ENCODE results near the gene SLC22A23. TPM values are rescaled to one million over a fixed set of nuclear protein-coding genes. Genes with fewer than 3 reads are reported as not detected.

Gene SLC22A23
- polyA plus RNA-seq, 1 donor, result 2.4 TPM

DNA sequence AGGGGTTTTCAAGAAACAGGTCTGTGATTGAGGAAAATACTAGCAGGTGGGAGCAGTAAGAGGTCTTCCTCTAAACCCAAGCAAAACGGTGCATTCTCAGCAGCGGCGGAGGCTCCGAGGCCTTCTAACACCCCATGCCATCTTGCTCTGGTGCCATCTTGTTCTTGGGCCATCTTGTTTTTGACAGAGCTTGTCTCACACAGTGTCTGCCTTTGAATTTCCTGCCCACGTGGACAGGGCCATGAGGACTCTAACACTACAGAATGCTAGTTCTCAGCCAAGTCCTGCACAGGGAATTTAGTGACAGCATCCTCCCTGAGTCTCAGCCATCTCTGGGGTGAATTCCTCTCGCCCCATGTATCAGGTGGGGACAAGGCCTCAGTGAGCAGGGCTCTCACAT lies 121.7 kb downstream of the SLC22A23 start:
- no peak for DNase-seq (ENCODE audit: low read depth)

DNA sequence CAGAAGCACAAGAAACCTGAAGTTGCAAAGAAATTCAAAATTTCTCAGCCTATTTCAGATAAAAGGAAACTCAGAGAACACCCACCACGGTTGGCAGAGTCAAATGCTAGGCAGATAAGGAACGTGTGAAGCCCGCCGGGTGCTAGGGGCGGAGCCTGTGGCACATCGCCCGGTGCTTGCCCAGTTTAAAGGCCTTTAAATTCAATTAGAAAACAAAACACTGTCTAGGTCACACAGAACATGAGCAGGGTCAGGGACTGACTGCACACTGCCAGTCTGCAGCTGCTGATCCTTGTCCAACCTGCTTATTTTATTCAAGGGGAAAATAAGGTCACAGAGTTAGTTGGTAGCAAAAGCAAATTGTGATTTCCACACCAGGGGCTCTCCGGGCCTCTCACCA lies 122.3 kb downstream of the SLC22A23 start:
- no peak for DNase-seq (ENCODE audit: low read depth)

DNA sequence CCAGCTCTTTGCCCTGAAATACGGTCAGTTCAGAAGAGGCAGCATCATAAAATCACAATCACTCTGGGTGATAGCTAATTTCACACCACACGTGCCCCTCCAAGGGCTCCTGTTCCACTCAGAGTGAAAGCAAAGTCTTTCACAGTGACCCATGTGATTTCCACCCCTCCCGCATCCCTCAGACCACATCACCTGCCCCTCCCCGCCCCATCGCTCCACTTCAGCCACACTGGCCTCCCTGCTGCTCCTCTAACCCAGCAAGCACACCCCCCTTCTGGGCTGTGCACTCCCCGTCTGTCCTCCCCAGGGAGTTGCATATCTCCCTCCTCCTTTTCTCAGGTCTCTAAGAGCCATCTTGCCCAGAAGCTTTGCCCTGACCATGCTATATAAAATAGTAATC lies 123.6 kb downstream of the SLC22A23 start:
- DNase-seq (ENCODE audit: low read depth), result no peak

DNA sequence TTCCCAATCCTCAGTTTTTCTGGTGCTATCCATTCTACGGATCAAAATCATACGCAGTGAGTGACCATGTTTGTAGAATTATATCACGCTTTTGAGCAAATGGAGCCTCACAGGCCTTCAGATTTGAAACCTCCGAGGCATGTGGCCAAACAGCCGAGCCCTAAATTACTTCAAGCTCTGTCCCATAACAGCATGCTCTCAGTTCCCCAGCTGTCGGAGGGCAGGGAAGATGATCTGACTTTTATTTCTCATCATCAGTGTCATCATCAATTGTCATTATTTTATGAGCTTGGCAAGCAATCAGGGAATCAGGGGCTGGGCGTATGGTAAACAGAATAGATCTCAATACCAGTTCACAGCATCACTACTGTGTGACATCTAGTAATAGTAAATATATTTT lies 124.9 kb downstream of the SLC22A23 start:
- no peak for DNase-seq (ENCODE audit: low read depth)

DNA sequence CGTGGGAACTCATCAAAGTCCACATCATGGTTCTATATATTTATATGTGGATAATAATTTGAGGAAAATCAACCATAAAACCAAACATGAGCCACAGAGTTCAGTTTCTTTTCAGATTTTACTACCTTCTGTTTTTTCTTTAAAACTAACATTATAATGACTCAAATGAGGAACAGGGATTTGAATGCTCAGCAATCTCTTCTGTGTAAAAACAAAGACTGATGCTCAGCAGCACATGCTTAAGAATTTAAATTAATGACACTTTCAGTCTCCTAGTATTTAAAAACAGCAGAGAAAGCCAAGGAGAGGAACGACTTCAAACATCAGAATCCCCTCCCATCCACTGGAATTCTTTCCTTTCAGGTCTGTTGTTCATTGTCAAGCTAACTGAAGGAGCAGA lies 125.4 kb downstream of the SLC22A23 start:
- no peak for DNase-seq (ENCODE audit: low read depth)

GRCh38 chr6:3330199-3330598 lies 126.7 kb downstream of the SLC22A23 start:
- no peak for DNase-seq (ENCODE audit: low read depth)

DNA sequence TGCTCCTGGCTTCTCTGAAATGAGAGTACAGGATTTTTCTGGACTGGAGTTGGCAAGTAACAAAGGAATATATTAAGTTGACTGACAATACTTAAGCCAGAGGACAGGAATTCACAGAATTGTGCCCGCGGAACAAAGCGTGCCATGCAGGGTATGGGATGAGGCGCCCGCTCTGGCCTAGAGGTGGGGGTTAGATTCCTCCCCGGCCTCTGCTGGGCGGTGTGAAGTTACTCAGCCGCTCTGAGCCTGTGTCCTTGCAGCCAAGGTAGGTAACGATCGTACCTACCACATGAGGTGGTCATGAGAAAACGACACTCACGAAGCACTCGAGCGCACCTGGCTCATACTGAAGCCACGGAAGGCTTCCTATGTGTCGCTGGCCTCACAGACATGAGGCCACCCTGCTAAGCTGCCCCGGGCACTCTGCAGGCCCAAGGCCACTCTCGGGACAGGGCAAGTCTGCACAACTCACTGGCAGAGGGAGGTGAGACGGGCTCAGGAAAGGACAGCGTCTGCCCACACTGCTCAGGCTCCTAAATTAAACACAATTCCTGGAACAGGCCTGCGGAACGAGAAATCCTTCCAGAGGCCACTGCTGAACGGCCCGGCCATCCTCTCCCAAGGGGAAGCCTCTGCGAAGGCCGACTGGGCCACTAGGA lies 127.3 kb downstream of the SLC22A23 start:
- no peak for DNase-seq (ENCODE audit: low read depth)

- DNase-seq (ENCODE audit: low read depth), result no peak
These were observed 128.1 kb downstream of the SLC22A23 start for GRCh38 chr6:3328796-3329195.

DNA sequence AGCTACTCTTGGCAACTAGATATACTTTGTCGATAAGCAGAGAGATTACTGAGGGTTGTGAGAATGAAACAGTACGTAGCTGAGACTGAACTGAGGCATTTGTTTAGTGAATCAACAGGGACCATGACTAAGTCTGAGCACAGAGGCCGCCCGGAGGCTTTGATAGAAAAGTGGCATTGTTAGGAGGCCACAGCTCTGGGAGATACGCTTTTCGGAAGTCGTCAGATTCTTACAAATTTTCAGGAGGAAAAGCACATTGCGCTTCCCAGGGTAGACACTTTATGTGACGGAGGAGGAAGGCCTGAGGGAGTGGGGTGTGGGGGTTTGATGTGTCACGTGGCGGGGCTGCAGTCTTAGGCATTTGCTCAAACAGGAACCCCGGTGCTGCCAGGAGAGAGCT lies 128.7 kb downstream of the SLC22A23 start:
- DNase-seq (ENCODE audit: low read depth), result no peak

- DNase-seq (ENCODE audit: low read depth), result no peak
These were observed 129.4 kb downstream of the SLC22A23 start for GRCh38 chr6:3327403-3327802.

DNA sequence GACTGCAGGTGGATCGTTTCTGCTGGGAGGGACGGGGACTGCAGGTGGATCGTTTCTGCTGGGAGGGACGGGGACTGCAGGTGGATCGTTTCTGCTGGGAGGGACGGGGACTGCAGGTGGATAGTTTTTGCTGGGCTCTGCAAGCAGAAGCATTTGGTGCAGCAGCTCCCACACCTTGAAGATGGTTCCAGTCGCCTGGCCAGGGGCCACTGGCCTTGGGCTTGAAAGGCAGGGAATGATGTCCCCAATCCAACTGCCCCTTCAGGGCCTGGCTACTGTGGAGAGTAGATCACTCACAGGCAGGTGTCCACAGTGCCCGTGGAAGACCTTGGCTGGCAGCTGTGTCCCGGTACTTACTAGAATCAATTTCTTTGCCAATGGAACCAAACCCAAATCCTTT lies 129.9 kb downstream of the SLC22A23 start:
- no peak for DNase-seq (ENCODE audit: low read depth)

GRCh38 chr6:3326184-3326971 lies 130.5 kb downstream of the SLC22A23 start:
- DNase-seq (ENCODE audit: low read depth), result no peak

GRCh38 chr6:3325210-3325609 lies 131.6 kb downstream of the SLC22A23 start:
- DNase-seq (ENCODE audit: low read depth), result no peak

GRCh38 chr6:3324262-3324942 lies 132.4 kb downstream of the SLC22A23 start:
- DNase-seq (ENCODE audit: low read depth), result no peak

- no peak for DNase-seq (ENCODE audit: low read depth)
These were observed 133.1 kb downstream of the SLC22A23 start for GRCh38 chr6:3323696-3324261.

DNA sequence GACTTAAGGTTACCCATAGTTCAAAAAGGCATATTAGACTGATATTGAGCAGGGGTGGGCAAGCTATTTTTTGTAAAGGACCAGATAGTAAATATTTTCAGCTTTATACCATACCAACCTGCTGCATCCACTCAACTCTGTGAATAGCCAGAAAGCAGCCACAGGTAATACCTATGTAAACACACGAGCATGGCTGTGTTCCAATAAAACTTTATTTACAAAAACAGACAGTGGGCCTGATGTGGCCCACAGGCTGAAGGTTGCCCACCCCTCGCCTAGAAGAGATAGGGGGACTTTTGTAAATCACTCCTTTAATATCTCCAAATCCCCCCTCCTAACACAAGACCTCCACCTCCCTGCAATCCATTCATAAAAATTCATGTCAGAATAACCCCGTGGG lies 133.7 kb downstream of the SLC22A23 start:
- DNase-seq (ENCODE audit: low read depth), result no peak

- no peak for DNase-seq (ENCODE audit: low read depth)
These were observed 134.4 kb downstream of the SLC22A23 start for GRCh38 chr6:3322366-3322890.

GRCh38 chr6:3321875-3322274 lies 135.0 kb downstream of the SLC22A23 start:
- DNase-seq (ENCODE audit: low read depth), result no peak

DNA sequence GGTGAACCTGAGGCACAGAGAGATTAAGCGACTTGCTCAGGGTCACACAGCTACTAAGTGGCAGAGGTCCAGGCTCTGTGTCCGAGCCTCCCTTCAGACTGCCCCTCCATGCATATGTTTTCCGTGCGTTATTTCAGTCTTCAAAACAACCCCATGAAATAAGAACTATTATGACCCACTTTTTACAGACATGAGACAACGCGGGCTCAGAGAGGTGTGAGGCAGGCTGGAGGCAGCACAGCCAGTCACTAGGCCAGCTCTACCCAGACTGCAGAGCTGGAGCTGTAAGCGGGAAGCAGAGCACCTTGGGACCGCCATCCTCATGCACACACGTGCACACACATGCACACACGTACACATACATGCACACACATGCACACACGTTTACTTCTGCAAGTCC lies 135.8 kb downstream of the SLC22A23 start:
- DNase-seq (ENCODE audit: low read depth), result no peak

- no peak for DNase-seq (ENCODE audit: low read depth)
These were observed 136.5 kb downstream of the SLC22A23 start for GRCh38 chr6:3320238-3320811.

DNA sequence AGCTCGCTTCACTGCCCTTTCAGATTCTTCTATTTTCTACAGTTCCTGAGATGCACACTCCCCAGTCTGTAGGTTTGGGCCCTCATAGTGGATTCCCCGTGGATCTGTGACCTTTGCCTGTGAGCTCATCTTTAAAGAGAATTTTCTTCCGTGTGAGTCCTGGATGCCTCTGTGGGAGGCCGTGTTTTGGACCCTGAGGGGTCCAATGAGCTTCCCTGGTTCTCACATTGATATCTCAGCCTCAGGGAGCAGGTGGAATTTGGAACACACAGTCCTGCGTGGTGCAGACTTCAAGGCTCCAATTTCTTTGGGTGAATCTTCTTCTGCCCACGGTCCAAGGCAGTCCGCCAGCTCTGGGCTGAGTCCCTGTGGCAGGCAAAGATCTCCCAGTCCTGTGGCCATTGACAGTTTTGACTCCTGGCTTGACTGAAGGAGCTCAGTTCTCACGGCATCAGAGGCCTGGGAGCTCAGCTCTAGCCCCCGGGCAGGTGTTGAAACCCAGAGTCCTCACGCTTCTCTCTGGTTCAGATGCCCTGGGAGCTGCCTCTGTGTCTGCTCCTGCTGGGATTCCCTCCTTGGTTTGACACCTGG lies 137.1 kb downstream of the SLC22A23 start:
- no peak for DNase-seq (ENCODE audit: low read depth)

All from forelimb muscle (tissue), 1 donor.